Lower leg skin (tissue), 3 donors: ENCODE measurements around the gene BRF1.

Experiments used
- POLR2A ChIP-seq, 2 donors: fragments of 450-650 bp; IDR thresholded peaks; one replicate each; pipeline ENCODE4 v1.6.1; 2016 to 2017; ENCODE audit warnings: antibody characterized with exemption in 2 of 2, mild to moderate bottlenecking in 1 of 2, moderate library complexity in 1 of 2
- TF ChIP-seq, protein P1 (sequence below), 3 donors: fragments of 450-650 bp; IDR thresholded peaks; one replicate each; pipeline ENCODE4 v1.5.1; 2016; ENCODE audit warnings: antibody characterized with exemption in 3 of 3, mild to moderate bottlenecking in 3 of 3, moderate library complexity in 2 of 3

DNA sequence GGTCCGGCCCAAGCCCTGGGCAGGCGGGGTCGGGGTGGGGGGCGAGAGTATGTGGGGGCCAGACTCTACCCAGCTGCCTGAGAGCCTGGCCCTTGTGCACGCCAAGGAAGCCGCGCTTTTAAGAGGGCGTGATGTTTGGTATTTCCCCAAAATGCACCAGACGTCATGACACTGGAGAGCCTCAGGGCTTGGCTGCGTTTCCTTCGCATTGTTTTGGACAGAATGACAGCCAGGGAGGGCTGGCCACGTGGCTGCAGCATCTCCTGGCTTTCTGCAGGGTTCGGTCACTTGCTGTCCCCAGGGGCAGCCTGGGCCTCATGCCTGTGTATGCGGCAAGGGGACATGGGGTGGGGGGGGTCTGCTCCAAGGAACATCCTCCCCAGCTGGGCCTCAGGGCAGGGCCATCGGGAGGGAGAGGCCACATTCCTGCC, 103.6 kb downstream of the BRF1 start:
- TF ChIP-seq, protein P1, sequence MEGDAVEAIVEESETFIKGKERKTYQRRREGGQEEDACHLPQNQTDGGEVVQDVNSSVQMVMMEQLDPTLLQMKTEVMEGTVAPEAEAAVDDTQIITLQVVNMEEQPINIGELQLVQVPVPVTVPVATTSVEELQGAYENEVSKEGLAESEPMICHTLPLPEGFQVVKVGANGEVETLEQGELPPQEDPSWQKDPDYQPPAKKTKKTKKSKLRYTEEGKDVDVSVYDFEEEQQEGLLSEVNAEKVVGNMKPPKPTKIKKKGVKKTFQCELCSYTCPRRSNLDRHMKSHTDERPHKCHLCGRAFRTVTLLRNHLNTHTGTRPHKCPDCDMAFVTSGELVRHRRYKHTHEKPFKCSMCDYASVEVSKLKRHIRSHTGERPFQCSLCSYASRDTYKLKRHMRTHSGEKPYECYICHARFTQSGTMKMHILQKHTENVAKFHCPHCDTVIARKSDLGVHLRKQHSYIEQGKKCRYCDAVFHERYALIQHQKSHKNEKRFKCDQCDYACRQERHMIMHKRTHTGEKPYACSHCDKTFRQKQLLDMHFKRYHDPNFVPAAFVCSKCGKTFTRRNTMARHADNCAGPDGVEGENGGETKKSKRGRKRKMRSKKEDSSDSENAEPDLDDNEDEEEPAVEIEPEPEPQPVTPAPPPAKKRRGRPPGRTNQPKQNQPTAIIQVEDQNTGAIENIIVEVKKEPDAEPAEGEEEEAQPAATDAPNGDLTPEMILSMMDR (IDR thresholded peaks at IDR 0.05), result no peak
- TF ChIP-seq POLR2A (IDR thresholded peaks at IDR 0.05), result no peak
